Stimulated activated effector memory CD8-positive, alpha-beta T cell treated with anti-CD3 and anti-CD28 coated beads, Interleukin-12 subunit alpha, Interleukin-12 subunit beta, amount 100 ng/mL, for 72 hours (primary cell): Measurements from ENCODE around the gene DPF3.
A peak's percentile ranks its signal among the peaks of the same experiment; 100 is the strongest.

Experiments used
- ATAC-seq: fragments of 150-1000 bp; cut with Tn5 transposase; 2 replicates; pipeline ENCODE4 v1.10.0; 2021
- DNase-seq, 2 donors: peaks; one replicate each; pipeline ENCODE4 v3.0.0; 2021 to 2022; ENCODE audit warnings: low spot score in 2 of 2
- H3K27ac Mint-ChIP-seq: one replicate; pipeline ENCODE4 v1.8.0; 2022; ENCODE audit warnings: mild to moderate bottlenecking, mixed read lengths
- H3K36me3 Mint-ChIP-seq: one replicate; pipeline ENCODE4 v1.8.0; 2022; ENCODE audit warnings: mild to moderate bottlenecking, mixed read lengths
- H3K4me1 Mint-ChIP-seq: one replicate; pipeline ENCODE4 v1.8.0; 2022; ENCODE audit warnings: mixed read lengths
- H3K4me3 Mint-ChIP-seq: one replicate; pipeline ENCODE4 v1.8.0; 2022; ENCODE audit warnings: mild to moderate bottlenecking, mixed read lengths
- H3K9me3 Mint-ChIP-seq: one replicate; pipeline ENCODE4 v1.8.0; 2022; ENCODE audit warnings: mixed read lengths

Gene DPF3

DNA sequence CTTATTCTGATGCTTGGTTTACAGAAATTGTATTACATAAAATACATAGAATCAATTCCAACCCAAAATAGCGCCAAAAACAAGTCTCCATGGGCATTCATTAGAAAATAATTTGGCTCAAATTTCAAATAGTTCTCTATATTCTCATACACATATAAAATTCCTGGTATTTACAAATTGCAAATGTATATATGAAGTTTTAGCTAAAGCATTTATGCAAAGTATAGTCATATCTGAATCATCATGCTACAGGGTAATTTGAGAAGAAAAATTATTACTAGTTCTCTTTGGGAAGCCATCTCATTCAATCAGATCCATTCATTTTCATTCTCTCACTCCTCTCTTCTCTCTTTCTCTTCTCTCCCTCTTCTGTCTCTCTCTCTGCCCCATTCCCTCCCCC lies 257.8 kb downstream of the DPF3 start:
- Mint-ChIP-seq H3K4me1 (no peaks in the 10 kb centered on the region), H3K9me3 (peaks cover 3% of the 10 kb centered on the region), H3K4me3 (no peak overlapping the region), H3K27ac (no peak overlapping the region), H3K36me3 (no peaks in the 10 kb centered on the region)
- ATAC-seq (no peak), DNase-seq (no peak)

DNA sequence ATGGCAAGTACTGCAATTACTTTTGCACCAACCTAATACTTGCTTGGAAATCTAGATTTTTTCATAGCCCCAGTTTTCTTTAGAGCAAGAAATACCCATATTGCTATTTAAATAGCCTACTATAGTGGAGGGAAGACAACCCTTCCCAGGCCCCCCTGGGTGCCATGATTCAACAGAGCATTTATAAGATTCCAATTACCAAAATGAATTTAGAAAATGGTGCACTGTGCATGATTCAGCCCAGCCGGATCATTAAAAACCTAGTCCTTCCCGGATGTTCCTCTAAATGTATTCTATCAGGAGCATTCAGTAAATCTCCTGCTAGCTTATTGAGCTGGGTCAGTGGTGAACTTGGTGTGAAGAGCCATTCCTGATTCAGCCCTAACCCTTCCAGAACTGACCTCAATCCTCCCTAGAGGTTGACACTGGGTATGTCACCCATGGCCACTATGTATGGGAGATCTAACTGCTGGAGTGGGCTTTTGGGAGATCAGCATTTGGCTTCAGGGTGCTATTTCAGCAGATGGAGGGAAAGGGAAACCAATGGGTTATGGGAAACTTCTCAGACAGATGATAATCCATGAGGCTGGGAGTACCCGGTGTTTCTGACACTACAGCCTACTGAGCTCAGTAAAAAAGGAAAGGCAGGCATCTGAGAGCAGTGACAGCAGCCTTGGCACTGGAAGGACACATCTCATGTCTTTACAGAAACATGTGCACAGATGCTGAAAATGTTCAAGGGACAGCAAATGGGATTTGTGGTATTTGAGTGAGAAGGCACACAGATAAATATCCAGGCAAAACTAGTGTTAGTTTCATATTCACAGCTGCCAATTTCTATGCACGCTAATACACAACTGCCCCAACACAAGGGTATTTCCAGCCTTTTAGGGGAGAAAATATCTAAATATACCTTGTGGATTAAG lies 258.9 kb downstream of the DPF3 start:
- DNase-seq (no peak), ATAC-seq (no peak)
- no peaks in the 10 kb centered on the region for H3K4me1 Mint-ChIP-seq
- no peak overlapping the region for H3K27ac Mint-ChIP-seq
- no peaks in the 10 kb centered on the region for H3K9me3 Mint-ChIP-seq
- no peak overlapping the region for H3K4me3 Mint-ChIP-seq
- no peaks in the 10 kb centered on the region for H3K36me3 Mint-ChIP-seq

- no peaks in the 10 kb centered on the region for H3K4me1 Mint-ChIP-seq
- H3K27ac Mint-ChIP-seq = no peak overlapping the region
- H3K36me3 Mint-ChIP-seq = no peaks in the 10 kb centered on the region
- no peak overlapping the region for H3K4me3 Mint-ChIP-seq
- H3K9me3 Mint-ChIP-seq = no peaks in the 10 kb centered on the region
- ATAC-seq (no peak), DNase-seq (no peak)
These were observed 260.4 kb downstream of the DPF3 start for GRCh38 chr14:72633551-72633950.

DNA sequence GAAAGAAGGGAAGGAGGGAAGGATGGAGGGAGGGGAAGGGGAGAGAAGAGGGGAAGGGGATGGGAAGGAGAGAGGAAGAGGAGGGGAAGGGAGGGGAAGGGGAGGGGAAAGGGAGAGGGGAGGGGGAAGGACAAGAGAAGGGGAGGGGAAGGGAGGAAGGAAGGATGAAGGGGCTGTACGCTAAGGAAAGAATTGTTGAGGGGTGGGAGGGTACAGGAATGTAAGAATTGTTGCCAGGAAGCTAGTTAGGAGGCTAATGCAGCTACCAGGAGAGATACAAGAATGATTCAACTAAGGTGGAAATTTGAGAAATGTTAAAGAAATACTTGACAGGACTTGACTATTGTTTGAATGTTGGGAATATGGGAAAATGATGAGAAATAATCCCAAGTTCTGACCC lies 261.2 kb downstream of the DPF3 start:
- Mint-ChIP-seq H3K4me3 (no peak overlapping the region), H3K27ac (no peak overlapping the region), H3K4me1 (no peaks in the 10 kb centered on the region), H3K36me3 (no peaks in the 10 kb centered on the region), H3K9me3 (no peaks in the 10 kb centered on the region)
- DNase-seq = no peak
- ATAC-seq = no peak

GRCh38 chr14:72631401-72631800 lies 262.5 kb downstream of the DPF3 start:
- DNase-seq (no peak), ATAC-seq (no peak)
- Mint-ChIP-seq H3K9me3 (no peaks in the 10 kb centered on the region), H3K4me3 (no peak overlapping the region), H3K27ac (no peak overlapping the region), H3K4me1 (no peaks in the 10 kb centered on the region), H3K36me3 (no peaks in the 10 kb centered on the region)

GRCh38 chr14:72630374-72630773 lies 263.5 kb downstream of the DPF3 start:
- H3K9me3 Mint-ChIP-seq = no peaks in the 10 kb centered on the region
- DNase-seq (no peak), ATAC-seq (no peak)
- H3K4me3 Mint-ChIP-seq = no peak overlapping the region
- no peaks in the 10 kb centered on the region for H3K4me1 Mint-ChIP-seq
- H3K27ac Mint-ChIP-seq = no peak overlapping the region
- no peaks in the 10 kb centered on the region for H3K36me3 Mint-ChIP-seq

DNA sequence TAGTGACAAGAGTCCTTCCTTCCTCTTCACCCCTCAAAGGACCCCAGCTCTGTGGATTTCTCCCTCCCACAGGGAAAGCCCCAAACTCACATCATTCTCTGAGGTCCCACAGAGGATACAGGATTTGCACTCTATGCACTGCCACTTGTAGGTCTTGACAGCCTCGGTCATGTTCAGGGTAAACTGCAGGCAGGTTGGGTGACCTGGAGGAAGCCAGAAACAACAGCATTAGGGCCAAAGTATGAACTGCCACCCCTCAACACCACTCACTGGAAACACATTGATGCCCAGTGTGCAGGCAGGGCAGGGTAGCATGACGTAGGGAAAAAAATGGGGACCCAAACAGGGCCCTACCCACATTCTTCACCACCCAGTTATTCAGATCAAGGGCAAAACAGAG lies 264.4 kb downstream of the DPF3 start:
- no peaks in the 10 kb centered on the region for H3K4me1 Mint-ChIP-seq
- H3K36me3 Mint-ChIP-seq = no peaks in the 10 kb centered on the region
- DNase-seq (no peak), ATAC-seq (no peak)
- H3K27ac Mint-ChIP-seq = no peak overlapping the region
- H3K9me3 Mint-ChIP-seq = no peaks in the 10 kb centered on the region
- no peak overlapping the region for H3K4me3 Mint-ChIP-seq

GRCh38 chr14:72625689-72626088 lies 268.2 kb downstream of the DPF3 start:
- Mint-ChIP-seq H3K9me3 (no peaks in the 10 kb centered on the region), H3K36me3 (no peaks in the 10 kb centered on the region), H3K4me1 (no peaks in the 10 kb centered on the region), H3K4me3 (no peak overlapping the region), H3K27ac (no peak overlapping the region)
- ATAC-seq = peak; percentile 69
- DNase-seq = no peak

DNA sequence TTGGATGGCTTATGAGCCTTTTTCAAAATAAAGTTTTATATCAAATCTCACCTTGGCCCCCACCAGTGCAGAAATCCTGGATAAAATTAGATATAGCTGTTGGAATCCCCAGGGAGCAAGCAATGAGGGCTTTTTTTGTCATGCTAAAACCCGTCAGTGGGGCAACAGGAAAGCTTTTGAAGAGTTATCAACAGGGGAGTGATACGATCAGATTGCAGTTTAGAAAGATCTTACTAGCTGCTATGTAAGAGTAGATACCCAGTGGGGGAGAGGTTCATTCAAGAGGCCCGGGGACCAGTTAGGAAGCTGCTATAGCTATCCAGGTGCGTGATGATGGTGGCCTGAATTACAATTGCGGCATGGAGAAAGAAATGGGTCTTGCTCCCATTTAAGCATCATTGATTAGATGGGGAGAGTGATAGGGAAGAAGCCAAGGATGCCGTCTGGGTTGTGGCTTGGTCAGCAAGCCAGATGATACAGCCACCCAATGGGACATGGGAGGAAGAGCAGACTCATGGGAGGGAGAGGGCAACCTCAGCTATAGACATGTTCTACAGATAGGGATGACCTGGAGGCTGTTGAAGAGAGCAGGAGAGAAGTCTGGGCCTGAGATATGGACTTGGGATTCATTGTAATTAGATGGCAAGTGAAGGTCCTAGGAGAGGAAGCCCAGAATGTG lies 272.4 kb downstream of the DPF3 start:
- no peaks in the 10 kb centered on the region for H3K4me1 Mint-ChIP-seq
- DNase-seq (no peak), ATAC-seq (no peak)
- no peak overlapping the region for H3K27ac Mint-ChIP-seq
- no peaks in the 10 kb centered on the region for H3K9me3 Mint-ChIP-seq
- H3K36me3 Mint-ChIP-seq = no peaks in the 10 kb centered on the region
- no peak overlapping the region for H3K4me3 Mint-ChIP-seq

DNA sequence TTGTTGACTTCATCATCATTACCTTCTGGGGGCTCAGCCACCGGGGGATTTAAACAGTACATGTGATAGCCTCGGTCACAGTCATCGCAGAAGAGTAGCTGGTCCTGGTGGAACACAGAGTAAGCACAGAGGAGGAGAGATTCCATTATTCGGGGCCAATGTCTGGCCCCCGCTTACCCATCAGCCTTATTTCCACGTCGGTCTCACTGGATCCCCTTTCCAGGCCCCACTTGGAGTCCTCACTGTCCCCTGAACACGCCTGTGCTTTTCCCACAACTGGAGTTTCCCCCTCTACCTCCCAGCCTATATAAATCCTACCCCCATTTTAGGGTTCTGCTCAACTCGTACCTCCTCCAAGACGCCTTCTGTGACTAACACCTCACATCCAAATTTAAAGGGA lies 274.0 kb downstream of the DPF3 start:
- no peaks in the 10 kb centered on the region for H3K36me3 Mint-ChIP-seq
- no peak for DNase-seq
- ATAC-seq = no peak
- no peaks in the 10 kb centered on the region for H3K9me3 Mint-ChIP-seq
- peaks cover 5% of the 10 kb centered on the region for H3K4me1 Mint-ChIP-seq
- H3K4me3 Mint-ChIP-seq = no peak overlapping the region
- no peak overlapping the region for H3K27ac Mint-ChIP-seq

GRCh38 chr14:72619111-72619571 lies 274.8 kb downstream of the DPF3 start:
- Mint-ChIP-seq H3K36me3 (no peaks in the 10 kb centered on the region), H3K9me3 (no peaks in the 10 kb centered on the region), H3K4me3 (no peak overlapping the region), H3K4me1 (peaks cover 5% of the 10 kb centered on the region), H3K27ac (no peak overlapping the region)
- DNase-seq = no peak
- ATAC-seq = no peak

DNA sequence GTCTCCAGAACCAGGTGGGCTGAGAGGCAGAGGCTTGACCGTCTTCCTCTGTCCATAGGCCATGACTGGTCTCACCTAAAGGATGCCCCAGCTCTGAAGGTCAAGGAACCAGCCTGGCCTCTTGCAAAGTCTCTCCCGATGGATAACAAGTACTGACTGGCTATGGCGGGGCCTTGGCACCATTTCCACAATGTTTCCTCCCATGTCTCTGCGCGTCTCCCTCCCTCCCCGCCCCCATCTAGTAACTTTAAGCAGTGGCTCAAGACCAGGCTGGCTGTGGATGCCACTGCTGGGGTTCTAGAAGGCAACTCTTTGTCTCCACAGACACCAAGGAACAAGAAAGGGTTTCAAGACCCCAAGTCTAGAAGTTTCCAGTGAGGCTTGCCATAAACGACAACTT lies 275.5 kb downstream of the DPF3 start:
- Mint-ChIP-seq H3K36me3 (no peaks in the 10 kb centered on the region), H3K27ac (no peak overlapping the region), H3K4me3 (no peak overlapping the region), H3K9me3 (no peaks in the 10 kb centered on the region), H3K4me1 (peaks cover 5% of the 10 kb centered on the region)
- no peak for ATAC-seq
- no peak for DNase-seq

DNA sequence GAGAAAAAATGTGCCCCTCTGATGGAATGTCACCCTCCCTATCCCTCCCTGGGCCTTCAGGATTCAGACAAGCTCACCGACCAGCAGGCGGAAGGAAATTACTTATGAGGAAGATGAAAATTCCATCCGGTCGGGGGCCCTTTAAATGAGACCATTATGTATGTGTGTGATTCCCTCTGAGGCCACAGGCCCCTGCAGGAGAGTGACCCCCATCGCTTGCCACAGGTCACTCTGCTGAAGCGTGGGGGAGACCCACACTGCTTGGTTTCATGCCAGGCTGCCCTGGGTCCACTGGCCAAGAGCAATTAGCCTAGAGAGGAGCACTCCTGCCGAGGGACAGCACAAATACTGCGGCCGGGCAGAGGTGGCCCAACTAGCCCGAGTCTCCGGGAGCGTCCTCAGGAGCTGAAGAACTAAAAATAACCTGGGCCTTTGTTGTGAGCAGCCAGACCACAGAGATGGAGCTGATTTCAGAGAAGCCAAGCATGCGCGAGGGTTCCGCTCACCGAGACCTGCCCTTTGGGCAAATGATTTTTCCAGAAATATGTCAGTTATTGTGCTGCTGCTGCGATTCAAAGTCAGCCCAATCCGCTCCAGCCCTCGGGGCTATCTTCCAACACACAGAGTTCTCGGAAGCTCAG lies 276.4 kb downstream of the DPF3 start:
- Mint-ChIP-seq H3K27ac (no peak overlapping the region), H3K9me3 (no peaks in the 10 kb centered on the region), H3K4me3 (no peak overlapping the region), H3K36me3 (peaks cover under 1% of the 10 kb centered on the region), H3K4me1 (peaks cover 6% of the 10 kb centered on the region)
- DNase-seq (no peak), ATAC-seq (no peak)

- DNase-seq (no peak), ATAC-seq (no peak)
- Mint-ChIP-seq H3K9me3 (no peaks in the 10 kb centered on the region), H3K4me1 (peaks cover 11% of the 10 kb centered on the region), H3K4me3 (no peak overlapping the region), H3K27ac (no peak overlapping the region), H3K36me3 (peaks cover 5% of the 10 kb centered on the region)
These were observed 277.1 kb downstream of the DPF3 start for GRCh38 chr14:72616811-72617210.

- ATAC-seq = no peak
- H3K36me3 Mint-ChIP-seq = peaks cover 5% of the 10 kb centered on the region
- H3K9me3 Mint-ChIP-seq = no peaks in the 10 kb centered on the region
- H3K27ac Mint-ChIP-seq = no peak overlapping the region
- DNase-seq = no peak
- no peak overlapping the region for H3K4me3 Mint-ChIP-seq
- H3K4me1 Mint-ChIP-seq = peaks cover 11% of the 10 kb centered on the region
These were observed 277.6 kb downstream of the DPF3 start for GRCh38 chr14:72616294-72616693.
